Stimulated activated memory B cell treated with anti-CD40 and anti-IgM and Interleukin-4, amounts not matched to agents 10 μg/mL and 1 μg/mL and 100 μg/mL, for 72 hours (primary cell): Measurements from ENCODE around the gene USP40.

Experiments used
- ATAC-seq: fragments of 150-1000 bp; cut with Tn5 transposase; 2 replicates; pipeline ENCODE4 v1.10.0; 2021
- H3K27ac Mint-ChIP-seq: one replicate; pipeline ENCODE4 v1.8.0; 2022; ENCODE audit warnings: mild to moderate bottlenecking, mixed read lengths
- H3K27me3 Mint-ChIP-seq: one replicate; pipeline ENCODE4 v1.8.0; 2022; ENCODE audit warnings: mixed read lengths
- H3K36me3 Mint-ChIP-seq: one replicate; pipeline ENCODE4 v1.8.0; 2022; ENCODE audit warnings: mixed read lengths
- H3K4me1 Mint-ChIP-seq: one replicate; pipeline ENCODE4 v1.8.0; 2022; ENCODE audit warnings: mixed read lengths
- H3K4me3 Mint-ChIP-seq: one replicate; pipeline ENCODE4 v1.8.0; 2022; ENCODE audit warnings: mild to moderate bottlenecking, moderate library complexity, mixed read lengths
- H3K9me3 Mint-ChIP-seq: one replicate; pipeline ENCODE4 v1.8.0; 2022; ENCODE audit warnings: mixed read lengths

USP40 gene

DNA sequence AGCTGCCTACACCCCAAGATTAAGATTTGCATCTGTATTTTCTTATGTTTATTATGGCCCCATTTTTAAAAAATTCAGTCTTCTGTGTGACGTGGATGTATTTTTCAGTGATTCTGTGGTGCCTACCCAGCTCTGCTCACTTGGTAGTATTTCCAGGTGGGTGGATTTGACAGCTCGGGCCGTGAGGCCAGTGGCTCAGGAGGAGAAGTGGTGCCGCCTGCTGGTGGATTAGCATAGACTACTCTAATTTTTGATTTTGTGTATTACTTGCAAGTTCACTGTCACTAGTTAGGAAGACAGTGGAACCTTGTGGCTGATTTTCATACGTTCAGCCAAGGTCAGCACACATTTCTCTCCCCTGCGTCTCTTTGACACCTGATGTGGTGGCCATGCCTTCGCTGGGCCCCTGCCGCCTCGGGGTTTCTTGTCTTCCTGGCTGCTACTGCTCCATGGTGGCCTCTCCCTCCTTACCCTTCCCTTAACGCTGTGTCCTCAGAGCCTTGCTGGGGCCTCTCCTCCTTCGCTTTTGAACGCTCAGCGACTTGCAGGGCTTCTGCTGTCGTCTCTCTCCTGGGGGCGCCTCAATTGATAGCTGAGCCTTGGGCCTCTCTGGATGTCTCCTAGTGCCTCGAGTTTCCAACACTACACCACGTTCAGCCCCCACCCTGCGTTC lies 122.9 kb downstream of the USP40 start:
- H3K4me1 Mint-ChIP-seq = peaks cover 33% of the 10 kb centered on the region
- no peaks in the 10 kb centered on the region for H3K9me3 Mint-ChIP-seq
- H3K36me3 Mint-ChIP-seq = peaks cover 85% of the 10 kb centered on the region
- H3K27ac Mint-ChIP-seq = peak overlapping the region; percentile 23
- H3K4me3 Mint-ChIP-seq = no peak overlapping the region
- H3K27me3 Mint-ChIP-seq = no peaks in the 10 kb centered on the region
- ATAC-seq = peak; percentile 88

DNA sequence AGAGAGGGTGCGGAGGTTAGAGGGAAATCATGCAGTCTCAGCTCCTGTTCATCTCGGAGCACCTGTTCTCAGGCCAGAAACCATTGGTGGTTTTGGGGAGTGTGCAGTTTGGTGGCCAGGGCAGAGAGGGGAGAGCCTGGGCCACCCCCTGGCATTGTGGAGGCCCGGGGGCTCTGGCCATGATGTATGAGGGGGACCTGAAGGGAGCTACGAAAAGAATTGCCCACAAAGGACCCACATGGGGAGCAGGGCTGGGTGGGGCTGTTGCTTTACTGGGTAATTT lies 124.6 kb downstream of the USP40 start:
- ATAC-seq = no peak
- Mint-ChIP-seq H3K4me3 (no peak overlapping the region), H3K9me3 (no peaks in the 10 kb centered on the region), H3K27ac (peak overlapping the region; percentile 68), H3K27me3 (no peaks in the 10 kb centered on the region), H3K4me1 (peaks cover 34% of the 10 kb centered on the region), H3K36me3 (peaks cover 82% of the 10 kb centered on the region)

DNA sequence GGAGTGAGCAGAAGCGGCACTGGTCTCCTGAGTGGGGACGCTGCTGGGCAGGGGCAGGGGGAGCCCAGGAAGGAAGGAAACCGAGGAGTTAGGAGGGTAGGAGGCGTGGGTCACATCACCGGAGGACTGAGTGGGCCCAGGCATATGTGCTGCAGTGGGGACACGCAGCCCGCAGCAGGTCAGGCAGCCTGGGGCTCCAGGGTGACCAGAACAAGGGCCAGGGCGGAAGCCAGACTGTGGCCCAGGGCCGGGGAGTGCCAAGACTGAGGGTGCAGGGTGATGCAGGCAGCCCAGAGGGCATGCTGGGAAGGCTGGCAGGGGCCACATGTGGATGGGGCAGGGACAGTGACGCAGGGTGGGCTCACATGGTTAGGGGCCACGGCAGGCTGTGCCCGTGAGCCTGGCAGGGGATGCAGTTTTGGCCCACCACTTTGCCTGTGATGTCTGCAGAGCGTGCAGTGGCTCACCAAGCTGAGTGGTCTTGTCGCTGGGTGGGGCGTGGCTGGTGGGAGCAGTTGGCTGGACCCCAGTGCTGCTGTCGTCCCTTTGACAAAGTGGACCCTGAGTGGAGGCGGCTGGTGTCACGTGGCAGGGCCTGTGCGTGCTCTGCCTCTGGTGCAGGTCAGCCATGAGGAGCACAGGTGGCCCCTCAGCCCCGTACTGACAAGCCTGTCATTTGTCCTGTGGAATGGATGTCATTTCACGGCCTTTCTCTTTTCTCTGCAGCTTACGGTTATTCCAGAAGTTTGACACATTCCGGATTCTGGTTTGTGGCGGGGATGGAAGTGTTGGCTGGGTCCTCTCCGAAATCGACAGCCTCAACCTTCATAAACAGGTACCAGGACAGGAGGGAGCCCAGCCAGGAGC lies 125.2 kb downstream of the USP40 start:
- ATAC-seq = no peak
- H3K27ac Mint-ChIP-seq = peak overlapping the region; percentile 68

DNA sequence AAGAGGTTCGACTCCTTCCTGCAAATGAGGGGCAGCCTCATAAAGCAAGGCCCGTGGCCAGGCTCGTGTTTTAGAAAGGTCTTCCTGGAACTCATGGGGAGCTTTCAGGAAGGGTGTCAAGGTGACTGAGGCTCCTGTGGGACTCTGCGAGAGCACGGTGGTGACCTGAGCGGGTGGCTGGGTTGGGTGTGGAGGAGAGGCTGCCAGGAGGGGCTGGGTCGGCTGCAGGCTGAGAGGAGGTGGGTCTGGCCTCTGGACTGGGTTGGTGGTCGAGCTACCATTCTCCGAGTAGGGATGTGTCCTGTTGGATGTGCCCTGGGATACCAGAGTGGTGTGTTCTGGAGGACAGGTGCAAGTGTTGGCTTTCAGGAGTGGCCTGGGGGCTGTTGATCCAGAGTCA lies 125.9 kb downstream of the USP40 start:
- Mint-ChIP-seq H3K9me3 (no peaks in the 10 kb centered on the region), H3K4me3 (no peak overlapping the region), H3K27me3 (no peaks in the 10 kb centered on the region), H3K4me1 (peaks cover 42% of the 10 kb centered on the region), H3K36me3 (peaks cover 79% of the 10 kb centered on the region), H3K27ac (peak overlapping the region; percentile 68)
- no peak for ATAC-seq

More for the DNA sequence above, 125.2 kb downstream of the USP40 start:
- no peaks in the 10 kb centered on the region for H3K9me3 Mint-ChIP-seq
- H3K4me1 Mint-ChIP-seq = peaks cover 40% of the 10 kb centered on the region
- H3K4me3 Mint-ChIP-seq = no peak overlapping the region
- H3K27me3 Mint-ChIP-seq = no peaks in the 10 kb centered on the region
- peaks cover 84% of the 10 kb centered on the region for H3K36me3 Mint-ChIP-seq

DNA sequence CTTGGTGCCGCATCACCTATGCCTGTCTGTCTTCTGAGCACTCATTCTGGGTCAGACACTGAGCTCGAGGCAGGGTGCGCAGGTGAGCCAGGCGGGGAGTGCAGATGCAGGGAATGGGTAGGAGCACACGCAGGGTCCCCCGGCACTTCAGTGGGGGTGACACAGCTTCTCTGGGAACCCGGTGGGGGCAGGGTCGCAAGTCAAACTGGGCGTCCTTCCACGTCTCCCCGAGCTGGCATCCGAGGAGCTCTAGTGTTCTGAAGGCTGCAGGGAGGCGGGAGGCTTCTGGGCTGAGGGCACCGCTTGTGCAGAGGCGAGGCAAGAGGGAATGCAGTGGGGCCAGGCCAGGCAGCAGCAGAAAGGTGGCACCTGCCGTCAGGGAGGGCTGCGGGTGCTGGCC lies 126.3 kb downstream of the USP40 start:
- Mint-ChIP-seq H3K27ac (peak overlapping the region; percentile 68), H3K27me3 (no peaks in the 10 kb centered on the region), H3K4me1 (peaks cover 46% of the 10 kb centered on the region), H3K4me3 (no peak overlapping the region), H3K36me3 (peaks cover 75% of the 10 kb centered on the region), H3K9me3 (no peaks in the 10 kb centered on the region)
- no peak for ATAC-seq

DNA sequence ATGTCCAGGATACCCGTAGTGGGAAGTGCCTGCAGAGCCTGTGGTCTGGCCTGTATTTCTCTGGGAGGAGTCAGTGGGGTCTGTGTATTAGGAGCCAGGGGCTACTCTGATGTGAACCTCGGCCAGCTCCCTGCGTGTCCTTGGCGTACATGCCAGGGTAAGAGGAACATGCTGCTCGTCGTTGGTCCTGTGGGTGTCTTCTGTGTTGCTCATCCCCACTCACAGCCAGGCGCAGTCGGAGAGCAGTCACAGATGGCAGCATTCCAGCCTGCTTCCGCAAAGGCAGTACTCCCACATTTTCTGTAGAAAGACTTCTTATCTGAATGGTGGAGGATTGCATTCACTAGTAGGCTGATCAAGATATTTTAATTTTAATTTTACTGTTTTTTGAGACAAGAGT lies 127.4 kb downstream of the USP40 start:
- no peak for ATAC-seq
- H3K27ac Mint-ChIP-seq = no peak overlapping the region
- no peaks in the 10 kb centered on the region for H3K9me3 Mint-ChIP-seq
- no peak overlapping the region for H3K4me3 Mint-ChIP-seq
- H3K4me1 Mint-ChIP-seq = peaks cover 49% of the 10 kb centered on the region
- H3K27me3 Mint-ChIP-seq = no peaks in the 10 kb centered on the region
- H3K36me3 Mint-ChIP-seq = peaks cover 71% of the 10 kb centered on the region

DNA sequence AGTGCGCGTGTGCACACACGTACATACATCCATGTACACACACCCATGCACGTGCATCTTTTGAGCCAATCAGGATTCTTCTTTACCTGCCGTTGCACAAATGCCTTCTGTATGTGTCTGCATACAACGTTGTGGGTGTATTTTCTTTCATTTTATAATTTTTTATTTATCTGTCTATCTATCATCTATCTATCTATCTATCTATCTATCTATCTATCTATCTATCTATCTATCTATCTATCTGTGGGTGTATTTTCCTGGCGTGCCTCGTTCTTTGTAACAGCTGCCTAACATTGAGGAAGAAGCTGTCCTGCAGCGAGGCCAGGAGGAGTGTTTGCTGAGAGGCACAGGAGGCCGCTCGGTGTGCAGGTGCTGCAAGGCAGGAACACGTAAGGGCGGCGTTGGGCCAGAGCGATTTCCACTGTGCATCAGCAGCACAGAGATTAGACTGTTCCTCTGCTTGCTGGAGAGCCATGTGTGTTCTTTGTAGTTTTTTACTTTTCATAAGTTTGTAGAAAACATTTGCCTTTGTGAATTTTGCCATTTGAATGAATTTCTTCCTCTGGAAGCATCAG lies 127.9 kb downstream of the USP40 start:
- no peak for ATAC-seq
- no peak overlapping the region for H3K27ac Mint-ChIP-seq
- H3K9me3 Mint-ChIP-seq = no peaks in the 10 kb centered on the region
- H3K27me3 Mint-ChIP-seq = no peaks in the 10 kb centered on the region
- peaks cover 49% of the 10 kb centered on the region for H3K4me1 Mint-ChIP-seq
- H3K4me3 Mint-ChIP-seq = no peak overlapping the region
- H3K36me3 Mint-ChIP-seq = peaks cover 68% of the 10 kb centered on the region

DNA sequence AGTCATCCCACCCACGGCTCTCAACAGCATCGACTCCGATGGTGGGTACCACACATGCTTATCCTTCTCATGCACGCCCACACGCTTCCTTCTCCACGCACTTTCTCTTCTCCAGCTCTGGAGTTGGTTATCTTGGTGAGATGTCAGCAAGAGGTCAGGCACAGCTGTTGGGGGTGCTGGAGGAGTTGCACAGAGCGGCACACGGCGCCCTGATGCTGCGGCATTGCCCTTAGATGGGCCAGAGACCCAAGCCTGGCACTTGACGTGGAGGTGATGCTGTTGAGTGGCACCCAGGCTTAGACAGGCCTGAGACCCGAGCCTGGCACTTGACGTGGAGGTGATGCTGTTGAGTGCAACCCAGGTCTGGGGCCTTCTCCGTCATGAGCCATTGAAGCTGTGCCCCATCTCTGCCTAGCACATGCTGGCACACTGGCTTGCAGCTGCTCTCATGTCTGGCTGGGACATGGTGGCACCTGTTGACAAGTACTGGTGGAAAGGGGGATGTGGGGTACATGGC lies 129.1 kb downstream of the USP40 start:
- Mint-ChIP-seq H3K36me3 (peaks cover 64% of the 10 kb centered on the region), H3K4me1 (peaks cover 53% of the 10 kb centered on the region), H3K27me3 (no peaks in the 10 kb centered on the region), H3K27ac (no peak overlapping the region), H3K9me3 (peaks cover 4% of the 10 kb centered on the region), H3K4me3 (no peak overlapping the region)
- ATAC-seq = no peak

DNA sequence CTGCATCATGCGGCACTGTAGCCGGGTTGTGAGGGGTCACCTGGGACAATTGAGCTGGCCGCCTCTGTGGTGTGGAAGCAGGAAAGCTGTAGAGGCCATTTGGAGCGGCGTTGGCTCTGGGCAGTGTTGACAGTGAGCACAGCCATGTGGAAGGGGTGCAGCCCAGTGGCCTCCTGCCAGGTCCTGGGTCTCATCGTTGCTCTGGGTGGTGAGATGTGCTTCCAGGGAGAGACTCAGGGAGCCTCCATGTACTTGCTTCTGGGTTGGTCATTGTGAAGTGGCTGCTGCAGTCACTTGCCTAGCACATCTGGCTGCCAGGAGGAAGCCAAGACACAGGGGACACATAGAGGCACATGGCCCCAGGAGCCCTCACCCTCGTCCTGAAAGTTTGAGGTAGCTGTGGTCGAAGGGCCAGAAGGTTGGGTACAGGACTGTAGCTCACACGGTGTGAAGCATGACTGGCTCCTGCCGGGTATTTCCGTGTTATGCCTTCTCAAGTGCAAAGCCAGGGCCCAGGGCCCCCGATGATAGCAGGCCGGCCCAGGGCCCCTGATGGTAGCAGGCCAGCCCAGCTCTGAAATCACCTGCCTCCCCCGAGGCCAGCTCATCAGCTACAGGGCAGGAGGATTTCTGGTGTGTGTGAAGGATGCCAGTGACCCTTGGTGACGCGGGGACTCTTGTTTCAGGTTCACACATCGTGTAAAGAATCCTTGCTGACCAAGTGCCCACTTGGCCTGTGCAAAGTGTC lies 129.7 kb downstream of the USP40 start:
- H3K27ac Mint-ChIP-seq = no peak overlapping the region

DNA sequence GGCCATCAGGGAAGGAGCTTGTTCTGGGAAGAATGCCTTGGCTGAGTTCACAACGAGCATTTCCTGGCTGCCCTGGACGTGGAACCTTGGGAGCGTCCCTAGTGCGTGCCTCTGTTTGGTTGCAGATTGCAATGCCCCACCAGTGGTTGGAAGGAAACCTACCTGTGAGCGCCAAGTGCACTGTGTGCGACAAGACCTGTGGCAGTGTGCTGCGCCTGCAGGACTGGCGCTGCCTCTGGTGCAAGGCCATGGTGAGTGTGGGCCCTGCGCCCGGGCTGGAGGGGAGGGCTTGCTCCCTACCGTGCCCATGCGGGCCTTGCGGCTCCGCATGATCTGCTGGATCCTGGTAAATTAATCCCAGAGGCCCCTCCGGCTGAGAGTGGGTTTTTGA lies 130.4 kb downstream of the USP40 start:
- peaks cover 45% of the 10 kb centered on the region for H3K4me1 Mint-ChIP-seq
- peaks cover 4% of the 10 kb centered on the region for H3K9me3 Mint-ChIP-seq
- ATAC-seq = no peak
- H3K36me3 Mint-ChIP-seq = peaks cover 62% of the 10 kb centered on the region
- H3K27me3 Mint-ChIP-seq = no peaks in the 10 kb centered on the region
- no peak overlapping the region for H3K4me3 Mint-ChIP-seq
- H3K27ac Mint-ChIP-seq = no peak overlapping the region

More for the DNA sequence above, 129.7 kb downstream of the USP40 start:
- no peak for ATAC-seq
- H3K4me3 Mint-ChIP-seq = no peak overlapping the region
- peaks cover 49% of the 10 kb centered on the region for H3K4me1 Mint-ChIP-seq
- peaks cover 4% of the 10 kb centered on the region for H3K9me3 Mint-ChIP-seq
- H3K36me3 Mint-ChIP-seq = peaks cover 60% of the 10 kb centered on the region
- no peaks in the 10 kb centered on the region for H3K27me3 Mint-ChIP-seq

DNA sequence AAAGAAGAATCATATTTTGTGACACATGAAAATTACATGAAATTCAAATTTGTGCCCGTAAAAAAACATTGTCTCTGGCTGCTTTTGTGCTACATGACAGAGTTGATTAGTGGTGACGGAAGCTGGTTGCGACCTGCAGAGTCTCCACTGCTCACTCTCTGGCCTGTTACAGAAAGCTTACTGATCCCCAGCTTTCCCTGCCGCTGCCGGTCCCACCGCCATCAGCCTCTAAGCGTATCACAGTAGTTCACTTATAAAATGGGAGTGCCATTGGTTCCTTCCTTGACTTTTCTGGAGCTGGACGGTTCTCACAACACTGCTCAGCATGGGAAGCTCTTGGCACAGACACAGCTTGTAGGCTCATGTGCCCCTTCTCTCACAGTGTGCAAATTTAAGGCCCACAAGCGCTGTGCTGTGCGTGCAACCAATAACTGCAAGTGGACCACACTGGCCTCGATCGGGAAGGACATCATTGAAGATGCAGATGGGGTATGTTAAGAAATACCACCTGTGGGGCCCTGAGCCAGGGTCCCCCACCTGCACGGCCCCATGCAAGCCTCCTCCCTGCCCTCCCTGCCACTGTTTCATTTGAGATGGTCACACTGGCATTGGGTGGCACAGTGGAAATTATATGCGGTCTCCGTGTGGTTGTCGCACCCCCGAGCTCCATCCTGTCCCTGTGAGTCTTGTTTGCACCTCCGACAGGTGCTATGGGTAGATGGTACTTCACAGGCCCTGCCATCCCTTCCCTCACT lies 131.0 kb downstream of the USP40 start:
- Mint-ChIP-seq H3K4me1 (peaks cover 45% of the 10 kb centered on the region), H3K27ac (peak overlapping the region; percentile 56)

DNA sequence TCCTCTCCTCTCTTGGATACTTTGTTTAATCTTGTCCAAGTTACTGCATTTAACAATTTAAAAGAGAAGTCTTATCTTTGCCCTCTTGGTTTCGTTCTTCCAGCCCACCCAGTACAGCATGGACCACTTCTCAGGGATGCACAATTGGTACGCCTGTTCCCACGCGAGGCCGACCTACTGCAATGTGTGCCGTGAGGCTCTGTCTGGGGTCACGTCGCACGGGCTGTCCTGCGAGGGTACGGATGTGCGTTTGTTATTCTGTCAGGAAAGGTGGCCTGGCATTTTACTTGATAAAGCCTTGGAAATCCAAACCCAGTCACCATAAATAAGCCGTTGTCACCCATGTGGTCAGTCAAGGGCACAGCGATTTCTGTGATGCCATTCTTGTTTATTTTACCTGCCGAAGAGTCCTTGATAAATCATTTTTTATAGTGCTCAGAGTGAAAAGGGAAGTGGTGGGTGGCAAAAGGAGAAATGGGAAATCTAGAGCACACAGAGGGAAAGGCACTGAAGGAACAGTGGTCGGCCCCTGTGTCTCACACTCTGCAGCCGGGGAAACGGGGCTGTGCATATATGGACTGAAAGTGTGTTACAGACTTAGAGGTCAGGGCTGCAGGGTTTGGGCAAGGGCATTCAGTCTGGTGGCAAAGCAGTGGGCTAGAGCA lies 131.8 kb downstream of the USP40 start:
- Mint-ChIP-seq H3K27me3 (no peaks in the 10 kb centered on the region), H3K9me3 (peaks cover 4% of the 10 kb centered on the region), H3K36me3 (peaks cover 60% of the 10 kb centered on the region), H3K4me3 (no peak overlapping the region), H3K27ac (peak overlapping the region; percentile 56), H3K4me1 (peaks cover 45% of the 10 kb centered on the region)
- peak; percentile 41 for ATAC-seq

More for the DNA sequence above, 131.0 kb downstream of the USP40 start:
- H3K27me3 Mint-ChIP-seq = no peaks in the 10 kb centered on the region
- H3K36me3 Mint-ChIP-seq = peaks cover 67% of the 10 kb centered on the region
- no peak overlapping the region for H3K4me3 Mint-ChIP-seq
- peaks cover 4% of the 10 kb centered on the region for H3K9me3 Mint-ChIP-seq
- no peak for ATAC-seq

DNA sequence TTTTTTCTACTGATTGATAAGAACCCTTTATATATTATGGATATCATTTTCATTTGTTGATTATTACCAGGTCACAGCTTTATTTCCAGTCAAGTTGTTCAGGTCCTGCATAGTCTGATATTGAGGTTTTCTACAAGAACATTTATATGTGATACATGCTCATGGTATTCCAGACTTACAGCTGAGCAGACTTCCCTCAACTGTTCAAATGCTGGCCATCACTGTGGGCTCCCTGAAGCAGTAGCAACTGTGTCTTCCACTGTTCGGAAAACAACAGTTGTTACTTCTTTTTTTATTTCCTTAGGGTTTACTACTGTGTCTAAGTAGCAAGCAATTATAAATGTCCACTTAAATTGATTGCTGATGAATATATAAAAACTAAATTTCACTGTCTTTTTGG lies 132.8 kb downstream of the USP40 start:
- Mint-ChIP-seq H3K27me3 (no peaks in the 10 kb centered on the region), H3K27ac (peak overlapping the region; percentile 56), H3K4me3 (no peak overlapping the region), H3K4me1 (peaks cover 56% of the 10 kb centered on the region), H3K36me3 (peaks cover 51% of the 10 kb centered on the region), H3K9me3 (peaks cover 4% of the 10 kb centered on the region)
- no peak for ATAC-seq

DNA sequence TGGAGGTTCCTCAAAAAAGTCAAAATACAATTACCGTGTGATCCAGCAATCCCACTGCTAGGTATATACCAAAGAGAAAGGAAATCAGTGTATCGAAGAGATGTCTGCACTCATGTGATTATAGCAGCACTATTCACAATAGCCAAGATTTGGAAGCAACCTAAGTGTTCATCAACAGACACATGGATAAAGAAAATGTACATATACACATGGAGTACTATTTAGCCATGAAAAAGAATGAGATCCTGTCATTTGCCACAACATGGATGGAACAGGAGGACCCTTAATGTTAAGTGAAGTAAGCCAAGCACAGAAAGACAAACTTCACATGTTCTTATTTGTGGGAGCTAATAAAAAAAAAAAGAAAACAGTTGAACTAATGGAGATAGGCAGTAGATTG lies 133.6 kb downstream of the USP40 start:
- peak overlapping the region; percentile 60 for H3K27ac Mint-ChIP-seq

More for the DNA sequence above, 133.6 kb downstream of the USP40 start:
- Mint-ChIP-seq H3K36me3 (peaks cover 45% of the 10 kb centered on the region), H3K4me1 (peaks cover 62% of the 10 kb centered on the region), H3K9me3 (peaks cover 4% of the 10 kb centered on the region), H3K4me3 (no peak overlapping the region), H3K27me3 (no peaks in the 10 kb centered on the region)
- no peak for ATAC-seq
